22Rv1 (cell line): ENCODE data around the gene PDPR.
"Not testable (repeated sequence)": the region's sequence is repeated elsewhere in the genome, so short reads cannot be mapped to it uniquely, and the experiment has no call there.

Experiments used
- ZFX ChIP-seq: fragments of 450-650 bp; IDR thresholded peaks from 2 replicates; pipeline ENCODE4 v1.6.1; 2017; ENCODE audit warnings: antibody characterized with exemption, borderline replicate concordance
- TF ChIP-seq, protein P1 (sequence below): fragments of 450-650 bp; IDR thresholded peaks from 2 replicates; pipeline ENCODE4 v1.5.1; 2017; ENCODE audit warnings: mild to moderate bottlenecking

- TF ChIP-seq, protein P1, sequence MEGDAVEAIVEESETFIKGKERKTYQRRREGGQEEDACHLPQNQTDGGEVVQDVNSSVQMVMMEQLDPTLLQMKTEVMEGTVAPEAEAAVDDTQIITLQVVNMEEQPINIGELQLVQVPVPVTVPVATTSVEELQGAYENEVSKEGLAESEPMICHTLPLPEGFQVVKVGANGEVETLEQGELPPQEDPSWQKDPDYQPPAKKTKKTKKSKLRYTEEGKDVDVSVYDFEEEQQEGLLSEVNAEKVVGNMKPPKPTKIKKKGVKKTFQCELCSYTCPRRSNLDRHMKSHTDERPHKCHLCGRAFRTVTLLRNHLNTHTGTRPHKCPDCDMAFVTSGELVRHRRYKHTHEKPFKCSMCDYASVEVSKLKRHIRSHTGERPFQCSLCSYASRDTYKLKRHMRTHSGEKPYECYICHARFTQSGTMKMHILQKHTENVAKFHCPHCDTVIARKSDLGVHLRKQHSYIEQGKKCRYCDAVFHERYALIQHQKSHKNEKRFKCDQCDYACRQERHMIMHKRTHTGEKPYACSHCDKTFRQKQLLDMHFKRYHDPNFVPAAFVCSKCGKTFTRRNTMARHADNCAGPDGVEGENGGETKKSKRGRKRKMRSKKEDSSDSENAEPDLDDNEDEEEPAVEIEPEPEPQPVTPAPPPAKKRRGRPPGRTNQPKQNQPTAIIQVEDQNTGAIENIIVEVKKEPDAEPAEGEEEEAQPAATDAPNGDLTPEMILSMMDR, result not testable (repeated sequence)
- TF ChIP-seq ZFX, result not testable (repeated sequence)
These were observed 6.3 kb downstream of the PDPR start for GRCh38 chr16:70120398-70120797.
